Osteocyte (in vitro differentiated cells): ENCODE results near the gene RASSF7. TPM values are rescaled to one million over a fixed set of nuclear protein-coding genes. Genes with fewer than 3 reads are reported as not detected.
"Not testable (repeated sequence)": the region's sequence is repeated elsewhere in the genome, so short reads cannot be mapped to it uniquely, and the experiment has no call there.

Experiments used
- DNase-seq: peaks from one replicate; pipeline ENCODE4 v3.0.0; 2021; ENCODE audit warnings: mixed read lengths; ENCODE audit not compliant: unreplicated experiment; ENCODE audit errors: extremely low spot score
- H3K27ac Mint-ChIP-seq: one replicate; pipeline ENCODE4 v1.8.0; 2021; ENCODE audit warnings: mild to moderate bottlenecking, mixed read lengths; ENCODE audit not compliant: unreplicated experiment
- H3K27me3 Mint-ChIP-seq: one replicate; pipeline ENCODE4 v1.8.0; 2021; ENCODE audit warnings: mixed read lengths; ENCODE audit not compliant: unreplicated experiment
- H3K36me3 Mint-ChIP-seq: one replicate; pipeline ENCODE4 v1.8.0; 2021; ENCODE audit warnings: mixed read lengths; ENCODE audit not compliant: unreplicated experiment
- H3K4me1 Mint-ChIP-seq: one replicate; pipeline ENCODE4 v1.8.0; 2021; ENCODE audit warnings: mixed read lengths; ENCODE audit not compliant: unreplicated experiment
- H3K4me3 Mint-ChIP-seq: one replicate; pipeline ENCODE4 v1.8.0; 2021; ENCODE audit warnings: mild to moderate bottlenecking, moderate library complexity, mixed read lengths; ENCODE audit not compliant: unreplicated experiment
- H3K9me3 Mint-ChIP-seq: one replicate; pipeline ENCODE4 v1.8.0; 2021; ENCODE audit warnings: mixed read lengths; ENCODE audit not compliant: unreplicated experiment
- CTCF ChIP-seq: fragments of 200-600 bp; sonication (generic); IDR thresholded peaks from 2 replicates; pipeline ENCODE4 v1.5.0; 2021; ENCODE audit warnings: antibody characterized with exemption, mild to moderate bottlenecking, moderate library complexity
- total RNA-seq: library from RNA; stranded (reverse); gene quantifications from 2 replicates; pipeline ENCODE4 v1.2.1, GENCODE V29; 2021

The RASSF7 gene
- total RNA-seq, 1 donor from 2014 or later: 8.0 TPM

GRCh38 chr11:573146-573759 lies 12.5 kb downstream of the RASSF7 start:
- no peak for DNase-seq
- H3K27ac Mint-ChIP-seq: no peak overlapping the region

GRCh38 chr11:574031-574570 lies 13.3 kb downstream of the RASSF7 start:
- not testable (repeated sequence) for H3K9me3 Mint-ChIP-seq, H3K27ac Mint-ChIP-seq, H3K36me3 Mint-ChIP-seq, DNase-seq, H3K27me3 Mint-ChIP-seq
- Mint-ChIP-seq H3K4me3 (peak overlapping the region; percentile 79), H3K4me1 (peaks cover 29% of the 10 kb centered on the region)

More at GRCh38 chr11:573146-573759, 12.5 kb downstream of the RASSF7 start:
- H3K4me1 Mint-ChIP-seq: peaks cover 21% of the 10 kb centered on the region
- no peak for TF ChIP-seq CTCF
- H3K27me3 Mint-ChIP-seq: peaks cover 3% of the 10 kb centered on the region
- no peaks in the 10 kb centered on the region for H3K36me3 Mint-ChIP-seq
- H3K9me3 Mint-ChIP-seq: no peaks in the 10 kb centered on the region
- H3K4me3 Mint-ChIP-seq: no peak overlapping the region

GRCh38 chr11:574632-575312 lies 14.0 kb downstream of the RASSF7 start:
- peaks cover 34% of the 10 kb centered on the region for H3K4me1 Mint-ChIP-seq

GRCh38 chr11:575313-575995 lies 14.7 kb downstream of the RASSF7 start:
- no peak for DNase-seq

More at GRCh38 chr11:574632-575312, 14.0 kb downstream of the RASSF7 start:
- Mint-ChIP-seq H3K4me3 (peak overlapping the region; percentile 79), H3K27me3 (peaks cover 3% of the 10 kb centered on the region), H3K36me3 (no peaks in the 10 kb centered on the region), H3K9me3 (no peaks in the 10 kb centered on the region), H3K27ac (no peak overlapping the region)
- no peak for TF ChIP-seq CTCF
- no peak for DNase-seq

More at GRCh38 chr11:575313-575995, 14.7 kb downstream of the RASSF7 start:
- Mint-ChIP-seq H3K4me3 (peak overlapping the region; percentile 79), H3K27me3 (peaks cover 3% of the 10 kb centered on the region), H3K27ac (no peak overlapping the region), H3K36me3 (no peaks in the 10 kb centered on the region), H3K4me1 (peaks cover 37% of the 10 kb centered on the region), H3K9me3 (no peaks in the 10 kb centered on the region)
- TF ChIP-seq CTCF: no peak
